Activated naive CD4-positive, alpha-beta T cell treated with anti-CD3 and anti-CD28 coated beads, Interleukin-2, amount 50 U/mL, for 24 hours (primary cell): ENCODE measurements around the gene KLHL21.
"Not testable (repeated sequence)": the region's sequence is repeated elsewhere in the genome, so short reads cannot be mapped to it uniquely, and the experiment has no call there.

ENCODE experiments used
- H3K27ac Mint-ChIP-seq: one replicate; pipeline ENCODE4 v1.8.0; 2021; ENCODE audit warnings: mild to moderate bottlenecking, mixed read lengths
- H3K27me3 Mint-ChIP-seq: one replicate; pipeline ENCODE4 v1.8.0; 2021; ENCODE audit warnings: mixed read lengths
- H3K36me3 Mint-ChIP-seq: one replicate; pipeline ENCODE4 v1.8.0; 2021; ENCODE audit warnings: mixed read lengths
- H3K4me1 Mint-ChIP-seq: one replicate; pipeline ENCODE4 v1.8.0; 2021; ENCODE audit warnings: mixed read lengths
- H3K4me3 Mint-ChIP-seq: one replicate; pipeline ENCODE4 v1.8.0; 2021; ENCODE audit warnings: mild to moderate bottlenecking, mixed read lengths
- H3K9me3 Mint-ChIP-seq: one replicate; pipeline ENCODE4 v1.8.0; 2021; ENCODE audit warnings: mixed read lengths

The KLHL21 gene

DNA sequence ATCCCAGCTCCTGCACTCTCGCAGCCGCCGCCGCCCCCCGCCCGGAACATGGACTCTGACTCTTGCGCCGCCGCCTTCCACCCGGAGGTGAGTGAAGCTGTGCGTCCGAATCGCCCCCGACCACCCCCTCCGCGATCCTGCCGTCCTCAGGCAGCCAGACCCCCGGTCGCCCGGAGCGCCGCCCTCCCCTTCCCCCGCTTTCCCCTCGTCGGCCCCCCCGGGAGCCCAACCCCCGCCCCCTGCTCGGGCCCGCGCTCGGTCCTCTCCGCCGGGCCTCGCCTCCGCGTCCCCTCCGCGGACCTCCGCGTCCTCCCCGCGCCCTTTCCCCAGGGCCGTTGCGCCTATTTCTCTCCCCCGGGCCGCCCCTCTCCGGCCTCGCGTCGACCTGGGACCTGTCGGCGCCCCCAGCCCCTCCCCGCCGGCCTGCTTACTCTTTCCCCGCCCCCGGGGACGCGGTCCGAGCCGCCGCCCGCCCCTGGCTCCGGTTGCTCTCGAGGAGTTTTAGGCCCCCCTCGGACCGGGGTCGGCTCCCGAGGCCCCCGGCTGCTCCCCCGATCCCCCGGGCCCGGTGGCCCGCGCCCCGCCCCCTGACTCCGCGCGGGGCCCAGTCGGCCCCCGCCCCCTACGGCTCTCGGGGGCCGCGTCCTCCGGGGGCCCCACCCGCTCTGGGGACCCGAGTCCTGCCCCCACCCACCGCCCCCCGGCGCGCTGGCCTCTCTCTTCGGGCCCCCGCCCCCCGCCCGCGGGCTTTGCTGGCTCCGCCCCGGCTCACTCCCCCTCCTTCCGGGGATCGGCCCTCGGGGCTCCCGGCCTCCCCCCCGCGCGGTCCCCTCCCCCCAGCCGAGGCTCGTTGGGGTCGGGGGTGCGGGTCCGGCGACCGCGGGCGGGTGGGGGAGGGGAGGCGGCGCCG is 11.6 kb upstream of the KLHL21 start:
- Mint-ChIP-seq H3K27ac (no peak overlapping the region), H3K27me3 (no peaks in the 10 kb centered on the region), H3K4me3 (peak overlapping the region; percentile 87), H3K9me3 (no peaks in the 10 kb centered on the region), H3K4me1 (peaks cover 22% of the 10 kb centered on the region), H3K36me3 (no peaks in the 10 kb centered on the region)

DNA sequence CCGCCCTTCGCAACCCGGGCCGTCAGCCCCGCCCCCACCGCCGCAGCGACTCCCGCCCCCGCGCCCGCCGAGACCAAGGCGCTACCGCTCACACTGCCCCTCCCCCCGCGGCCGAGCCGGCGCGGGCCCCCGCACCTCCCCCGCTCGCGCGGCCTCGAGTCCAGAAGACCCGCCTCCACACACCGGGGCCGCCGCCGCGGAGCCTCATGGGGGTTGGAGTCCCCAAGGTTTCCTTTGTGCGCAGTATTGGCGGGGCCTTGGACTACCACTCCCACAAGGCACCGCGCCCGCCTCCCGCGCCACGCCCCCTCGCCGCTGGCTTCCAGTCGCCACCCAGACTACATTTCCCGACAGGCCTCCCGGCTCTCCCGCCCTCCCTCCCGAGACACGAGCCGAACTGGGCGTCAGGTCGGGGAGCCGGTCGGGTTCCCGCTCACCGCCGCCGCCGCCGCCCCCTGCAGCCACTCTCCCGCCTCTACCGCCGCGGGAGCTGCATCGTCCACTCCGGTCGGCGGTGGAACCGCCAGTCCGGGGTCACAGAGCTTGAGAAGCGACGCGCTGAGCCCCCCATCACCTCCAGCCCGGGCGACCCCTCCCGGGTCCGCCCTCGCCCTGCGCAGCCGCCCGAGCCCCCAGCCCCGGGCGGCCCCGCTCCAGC is 10.8 kb upstream of the KLHL21 start, which contains the start of gene PHF13:
PHF13 (plus strand) TSS at position 371 of the 658 bp plus-strand sequence. CDS start 336 bp downstream, outside the sequence.
- Mint-ChIP-seq H3K9me3 (no peaks in the 10 kb centered on the region), H3K4me1 (peaks cover 22% of the 10 kb centered on the region), H3K4me3 (peak within 1 kb of the TSS; percentile 93), H3K27me3 (no peaks in the 10 kb centered on the region), H3K36me3 (no peaks in the 10 kb centered on the region), H3K27ac (peak within 1 kb of the TSS; percentile 83)

- H3K27me3 Mint-ChIP-seq: no peaks in the 10 kb centered on the region
- peak overlapping the region; percentile 93 for H3K4me3 Mint-ChIP-seq
- peak overlapping the region; percentile 83 for H3K27ac Mint-ChIP-seq
These were observed 10.1 kb upstream of the KLHL21 start for GRCh38 chr1:6612641-6613360.

GRCh38 chr1:6603915-6604558 is 1.4 kb upstream of the KLHL21 start:
- H3K4me3 Mint-ChIP-seq: peak overlapping the region; percentile 85
- H3K4me1 Mint-ChIP-seq: peaks cover 22% of the 10 kb centered on the region
- H3K36me3 Mint-ChIP-seq: peaks cover 12% of the 10 kb centered on the region
- no peaks in the 10 kb centered on the region for H3K27me3 Mint-ChIP-seq
- peak overlapping the region; percentile 93 for H3K27ac Mint-ChIP-seq
- no peaks in the 10 kb centered on the region for H3K9me3 Mint-ChIP-seq

More at GRCh38 chr1:6612641-6613360, 10.1 kb upstream of the KLHL21 start:
- Mint-ChIP-seq H3K9me3 (no peaks in the 10 kb centered on the region), H3K36me3 (no peaks in the 10 kb centered on the region), H3K4me1 (peaks cover 22% of the 10 kb centered on the region)

GRCh38 chr1:6603238-6603914 is 707 bp upstream of the KLHL21 start:
- Mint-ChIP-seq H3K4me3 (peak overlapping the region; percentile 85), H3K4me1 (peaks cover 28% of the 10 kb centered on the region), H3K9me3 (no peaks in the 10 kb centered on the region), H3K27ac (peak overlapping the region; percentile 93), H3K36me3 (peaks cover 12% of the 10 kb centered on the region), H3K27me3 (no peaks in the 10 kb centered on the region)

DNA sequence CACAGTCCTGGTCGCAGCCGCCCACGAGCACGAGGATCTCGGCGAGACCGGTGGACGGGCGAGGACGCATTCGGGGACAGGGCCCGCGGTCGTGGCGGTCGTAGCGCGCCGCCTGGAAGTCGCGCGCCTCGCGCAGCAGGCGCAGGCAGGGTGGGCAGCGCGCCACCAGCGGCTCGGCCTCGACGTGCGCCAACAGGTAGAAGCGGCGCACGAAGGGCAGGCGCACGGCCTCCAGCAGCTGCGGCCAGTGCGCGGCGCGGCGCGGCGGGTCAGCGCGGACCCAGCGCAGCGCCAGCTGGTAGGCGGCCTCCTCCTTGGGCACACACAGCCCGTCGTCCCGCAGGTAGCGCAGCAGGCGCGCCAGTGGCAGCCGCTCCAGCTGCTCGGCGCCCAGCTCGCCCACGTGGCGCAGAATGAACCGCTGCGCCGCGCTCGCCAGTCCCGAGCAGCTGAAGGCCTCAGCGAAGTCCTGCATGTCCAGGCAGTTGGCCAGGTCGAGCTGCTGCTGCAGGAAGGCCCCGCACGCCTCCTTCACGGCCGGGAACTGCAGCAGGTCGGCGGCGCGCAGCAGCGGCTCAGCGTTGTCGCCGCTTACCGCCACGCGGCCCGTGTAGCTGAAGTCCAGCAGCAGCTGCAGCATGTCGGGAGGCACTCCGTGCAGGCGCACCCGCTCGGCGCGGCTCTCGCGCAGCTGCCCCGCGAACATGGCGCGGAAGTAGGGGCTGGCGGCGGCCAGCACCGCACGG is 573 bp downstream of the KLHL21 start:
- peak overlapping the region; percentile 100 for H3K4me3 Mint-ChIP-seq
- no peaks in the 10 kb centered on the region for H3K9me3 Mint-ChIP-seq
- H3K27ac Mint-ChIP-seq: peak overlapping the region; percentile 99
- H3K4me1 Mint-ChIP-seq: peaks cover 36% of the 10 kb centered on the region
- peaks cover 12% of the 10 kb centered on the region for H3K36me3 Mint-ChIP-seq
- no peaks in the 10 kb centered on the region for H3K27me3 Mint-ChIP-seq

DNA sequence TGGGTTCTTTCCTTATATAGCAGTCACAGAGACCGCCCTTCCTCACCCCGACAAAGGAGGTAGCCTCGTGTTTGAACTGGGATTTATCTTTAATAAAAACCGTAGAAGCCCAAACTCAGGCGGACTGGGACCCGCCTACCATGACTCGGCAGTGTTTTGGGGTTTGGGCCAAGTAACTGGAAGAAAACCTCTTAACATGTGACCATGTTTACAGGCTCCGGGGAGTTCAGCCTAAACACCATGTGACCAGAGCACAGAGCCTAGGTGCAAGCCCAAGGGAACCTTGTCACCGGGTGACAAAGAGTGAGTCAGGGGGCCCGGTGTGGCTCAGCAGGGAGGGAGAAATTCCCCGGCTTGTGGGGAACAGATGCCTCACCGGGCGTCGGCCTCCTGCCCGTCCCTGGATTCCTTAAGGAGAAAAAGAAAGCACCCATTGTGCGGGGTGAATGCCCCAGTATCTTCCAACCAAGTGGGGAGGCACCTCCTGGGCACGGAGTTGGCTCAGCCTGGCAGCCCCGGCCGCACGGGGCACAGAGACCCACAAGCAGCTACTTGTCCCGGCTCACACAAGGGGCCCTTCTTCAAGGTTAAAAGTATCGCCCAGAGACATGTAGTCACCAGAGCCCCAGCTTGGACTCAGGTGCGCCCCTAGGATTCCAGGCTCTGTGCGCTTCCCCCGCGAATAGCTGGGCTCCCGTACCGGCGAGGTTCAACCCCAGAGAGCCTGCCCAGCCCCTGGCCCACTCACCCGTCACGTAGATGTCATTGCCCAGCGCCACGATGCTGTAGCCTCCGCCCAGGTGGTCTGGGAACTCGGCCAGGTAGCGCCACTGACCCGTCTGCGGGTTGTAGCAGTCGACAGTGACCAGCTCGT is 1.4 kb downstream of the KLHL21 start:
- Mint-ChIP-seq H3K36me3 (peaks cover 12% of the 10 kb centered on the region), H3K9me3 (no peaks in the 10 kb centered on the region), H3K4me3 (peak overlapping the region; percentile 100), H3K27ac (peak overlapping the region; percentile 99), H3K4me1 (peaks cover 44% of the 10 kb centered on the region), H3K27me3 (no peaks in the 10 kb centered on the region)

DNA sequence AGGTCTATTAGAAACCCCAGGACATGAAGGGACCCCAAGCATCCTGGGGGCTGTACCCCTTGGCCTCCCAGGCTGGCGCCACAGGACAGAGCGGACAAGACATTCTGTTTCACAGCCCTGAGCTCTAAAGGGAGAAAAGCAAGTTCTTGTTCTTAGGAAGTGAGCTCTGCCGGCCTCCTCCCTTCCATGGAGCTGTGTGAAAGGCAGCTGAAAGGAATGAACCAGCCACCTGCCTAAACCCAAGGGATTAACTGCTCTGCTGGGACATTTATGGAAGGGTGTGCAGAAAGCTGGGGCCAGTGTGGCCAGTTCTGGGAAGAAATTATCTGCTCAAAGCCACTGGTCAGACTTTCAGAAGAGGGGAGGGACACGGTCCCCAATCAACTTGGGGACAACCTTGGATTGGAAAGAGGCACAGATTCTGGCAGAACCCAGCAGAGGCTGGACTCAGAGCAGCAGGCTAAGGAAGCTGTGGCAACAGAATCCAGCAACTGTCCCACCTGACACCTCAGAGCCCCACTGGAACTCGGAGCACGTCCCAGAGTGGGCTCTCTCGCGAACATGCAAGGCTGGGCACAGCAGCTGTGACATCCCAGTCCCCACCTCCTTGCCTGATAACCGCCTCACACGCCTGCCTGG is 2.1 kb downstream of the KLHL21 start:
- Mint-ChIP-seq H3K27me3 (no peaks in the 10 kb centered on the region), H3K27ac (peak overlapping the region; percentile 99), H3K9me3 (no peaks in the 10 kb centered on the region), H3K4me1 (peaks cover 51% of the 10 kb centered on the region), H3K4me3 (peak overlapping the region; percentile 100), H3K36me3 (peaks cover 12% of the 10 kb centered on the region)

DNA sequence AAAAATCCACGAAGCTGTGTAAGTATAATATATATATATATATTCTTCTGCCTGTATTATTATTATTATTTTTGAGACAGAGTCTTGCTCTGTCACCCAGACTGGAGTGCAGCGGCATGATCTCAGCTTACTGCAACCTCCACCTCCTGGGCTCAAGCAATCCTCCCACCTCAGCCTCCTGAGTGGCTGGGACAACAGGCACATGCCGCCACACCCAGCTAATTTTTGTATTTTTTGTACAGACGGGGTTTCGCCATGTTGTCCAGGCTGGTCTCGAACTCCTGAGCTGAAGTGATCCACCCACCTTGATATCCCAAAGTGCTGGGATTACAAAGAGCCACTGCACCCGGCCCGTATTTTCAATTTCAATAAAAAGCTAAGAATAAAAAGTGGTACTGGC is 2.7 kb downstream of the KLHL21 start:
- not testable (repeated sequence) for H3K9me3 Mint-ChIP-seq, H3K27me3 Mint-ChIP-seq
- H3K4me3 Mint-ChIP-seq: peak overlapping the region; percentile 100
- H3K36me3 Mint-ChIP-seq: peaks cover 12% of the 10 kb centered on the region
- H3K4me1 Mint-ChIP-seq: peaks cover 57% of the 10 kb centered on the region
- peak overlapping the region; percentile 99 for H3K27ac Mint-ChIP-seq

GRCh38 chr1:6599141-6599975 is 3.3 kb downstream of the KLHL21 start:
- Mint-ChIP-seq H3K4me1 (peaks cover 57% of the 10 kb centered on the region), H3K27ac (peak overlapping the region; percentile 89), H3K36me3 (peaks cover 12% of the 10 kb centered on the region)

GRCh38 chr1:6597777-6598131 is 4.9 kb downstream of the KLHL21 start:
- no peaks in the 10 kb centered on the region for H3K9me3 Mint-ChIP-seq
- H3K4me1 Mint-ChIP-seq: peaks cover 52% of the 10 kb centered on the region
- H3K27ac Mint-ChIP-seq: no peak overlapping the region
- H3K36me3 Mint-ChIP-seq: peaks cover 12% of the 10 kb centered on the region
- H3K4me3 Mint-ChIP-seq: peak overlapping the region; percentile 19
- H3K27me3 Mint-ChIP-seq: no peaks in the 10 kb centered on the region

More at GRCh38 chr1:6599141-6599975, 3.3 kb downstream of the KLHL21 start:
- Mint-ChIP-seq H3K27me3 (no peaks in the 10 kb centered on the region), H3K9me3 (no peaks in the 10 kb centered on the region), H3K4me3 (peak overlapping the region; percentile 100)
